Endodermal cell (in vitro differentiated cells): ENCODE data around the gene HMG20B. TPM values are rescaled to one million over a fixed set of nuclear protein-coding genes. Genes with fewer than 3 reads are reported as not detected.

Source experiments
- DNase-seq: peaks from one replicate; pipeline ENCODE4 v3.0.0-alpha.2; 2017
- H3K27ac ChIP-seq: 2 replicates; pipeline ENCODE4 v1.5.1; 2013; ENCODE audit warnings: mild to moderate bottlenecking, low read depth, low read length, moderate library complexity
- H3K27me3 ChIP-seq: 2 replicates; pipeline ENCODE4 v1.6.1; 2013; ENCODE audit warnings: mild to moderate bottlenecking, low read length, moderate library complexity; ENCODE audit not compliant: insufficient read depth, control insufficient read depth, poor library complexity, severe bottlenecking
- H3K36me3 ChIP-seq: 2 replicates; pipeline ENCODE4 v1.7.0; 2013; ENCODE audit warnings: mild to moderate bottlenecking, low read length, moderate library complexity; ENCODE audit not compliant: control insufficient read depth, insufficient read depth
- H3K4me1 ChIP-seq: one replicate; pipeline ENCODE4 v1.7.0; 2013; ENCODE audit warnings: low read length; ENCODE audit not compliant: control insufficient read depth, insufficient read depth
- H3K4me3 ChIP-seq: 2 replicates; pipeline ENCODE4 v1.5.1; 2013; ENCODE audit warnings: mild to moderate bottlenecking, low read length, moderate library complexity
- H3K9ac ChIP-seq: 2 replicates; pipeline ENCODE4 v1.6.1; 2013; ENCODE audit warnings: mild to moderate bottlenecking, low read length, moderate library complexity; ENCODE audit not compliant: poor library complexity, severe bottlenecking; ENCODE audit errors: extremely low read depth
- H3K9me3 ChIP-seq: 2 replicates; pipeline ENCODE4 v1.6.1; 2013; ENCODE audit warnings: mild to moderate bottlenecking, low read length, moderate library complexity; ENCODE audit not compliant: control insufficient read depth
- H3K27ac Mint-ChIP-seq: 2 replicates; pipeline ENCODE4 v1.8.0; 2020; ENCODE audit warnings: mixed read lengths
- H3K27me3 Mint-ChIP-seq: 2 replicates; pipeline ENCODE4 v1.8.0; 2021; ENCODE audit warnings: mild to moderate bottlenecking, mixed read lengths; ENCODE audit not compliant: insufficient read depth
- H3K36me3 Mint-ChIP-seq: 2 replicates; pipeline ENCODE4 v1.8.0; 2020; ENCODE audit warnings: low read depth, mixed read lengths
- H3K4me1 Mint-ChIP-seq: 2 replicates; pipeline ENCODE4 v1.8.0; 2020; ENCODE audit warnings: mixed read lengths
- H3K4me3 Mint-ChIP-seq: 2 replicates; pipeline ENCODE4 v1.8.0; 2020; ENCODE audit warnings: mild to moderate bottlenecking, moderate library complexity, mixed read lengths
- H3K9me3 Mint-ChIP-seq: 2 replicates; pipeline ENCODE4 v1.8.0; 2020; ENCODE audit warnings: mild to moderate bottlenecking, mixed read lengths
- WGBS, 2 experiments: methylation state at CpG; one replicate each; pipeline versions ENCODE4 v1.1.5 to v1.1.7; 2013; ENCODE audit warnings: missing lambda C conversion rate in 2 of 2, mixed read lengths in 1 of 2; ENCODE audit not compliant: insufficient coverage in 1 of 2, insufficient read length in 1 of 2; 5-methylcytosine and 5-hydroxymethylcytosine counted together
- total RNA-seq, 2 donors: library from RNA; stranded (reverse); fragmentation: NEBNext Ultra II Directional in 1 of 2; extraction: Animal tissue kit (Norgen Biotek cat#: 25700) in 1 of 2; gene quantifications; 2 replicates in 1 of 2; 3 replicates in 1 of 2; pipeline ENCODE4 v1.2.1, GENCODE V29; 2021
- TF ChIP-seq, protein P1 (sequence below): fragments of 200-600 bp; sonication (generic); conservative IDR thresholded peaks from 2 replicates; pipeline ENCODE4 v1.5.0; 2021; ENCODE audit warnings: antibody characterized with exemption, mild to moderate bottlenecking

HMG20B gene
- total RNA-seq, 2 donors from 2014 or later = 80.7 to 102 TPM

DNA sequence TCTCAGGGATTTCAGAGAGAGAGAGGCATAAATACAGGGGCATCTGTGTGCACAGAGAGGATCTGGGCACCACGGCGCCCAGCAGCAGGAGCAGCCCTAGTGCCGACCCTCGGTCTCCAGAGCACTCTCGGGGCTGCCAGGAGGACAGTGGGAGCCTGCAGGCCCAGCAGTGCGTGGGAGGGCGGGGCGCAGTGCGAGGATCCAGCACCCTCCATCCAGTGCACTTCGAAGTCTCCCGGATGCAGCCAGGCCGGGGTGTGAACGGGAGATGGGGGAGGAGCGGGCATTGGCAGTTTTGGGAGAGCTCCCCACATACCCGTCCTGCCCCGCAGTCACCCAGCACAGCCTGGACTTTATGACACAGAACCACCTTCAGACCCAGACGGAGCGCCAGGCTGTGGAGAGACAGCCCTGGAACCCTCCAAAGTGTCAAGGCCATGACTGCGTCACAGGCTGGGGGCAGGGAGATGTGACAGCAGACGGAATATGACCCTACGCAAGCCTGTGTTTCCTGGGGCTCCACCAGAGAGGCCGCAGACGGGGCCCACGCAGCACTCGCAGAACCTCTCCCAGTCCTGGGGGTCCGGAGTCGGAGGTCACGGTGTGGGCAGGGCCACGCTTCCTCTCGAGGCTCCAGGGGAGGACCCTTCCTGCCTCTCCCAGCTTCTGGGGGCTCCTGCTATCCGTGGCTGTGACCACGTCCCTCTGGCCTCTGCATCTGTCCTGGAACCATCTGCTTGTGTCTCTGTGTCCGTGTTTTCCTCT is 48.5 kb upstream of the HMG20B start:
- no peak overlapping the region for H3K4me3 Mint-ChIP-seq
- Histone ChIP-seq H3K4me1 (no peaks in the 10 kb centered on the region), H3K9ac (no peak overlapping the region), H3K27ac (no peak overlapping the region), H3K27me3 (no peaks in the 10 kb centered on the region), H3K9me3 (no peaks in the 10 kb centered on the region), H3K36me3 (peaks cover 35% of the 10 kb centered on the region), H3K4me3 (no peak overlapping the region)
- no peaks in the 10 kb centered on the region for H3K9me3 Mint-ChIP-seq
- DNase-seq = no peak
- peaks cover 30% of the 10 kb centered on the region for H3K36me3 Mint-ChIP-seq
- H3K4me1 Mint-ChIP-seq = no peaks in the 10 kb centered on the region
- 93 to 95% methylated on average over 25 to 33 of the region's 33 CpGs for WGBS, 2 experiments
- TF ChIP-seq, protein P1, sequence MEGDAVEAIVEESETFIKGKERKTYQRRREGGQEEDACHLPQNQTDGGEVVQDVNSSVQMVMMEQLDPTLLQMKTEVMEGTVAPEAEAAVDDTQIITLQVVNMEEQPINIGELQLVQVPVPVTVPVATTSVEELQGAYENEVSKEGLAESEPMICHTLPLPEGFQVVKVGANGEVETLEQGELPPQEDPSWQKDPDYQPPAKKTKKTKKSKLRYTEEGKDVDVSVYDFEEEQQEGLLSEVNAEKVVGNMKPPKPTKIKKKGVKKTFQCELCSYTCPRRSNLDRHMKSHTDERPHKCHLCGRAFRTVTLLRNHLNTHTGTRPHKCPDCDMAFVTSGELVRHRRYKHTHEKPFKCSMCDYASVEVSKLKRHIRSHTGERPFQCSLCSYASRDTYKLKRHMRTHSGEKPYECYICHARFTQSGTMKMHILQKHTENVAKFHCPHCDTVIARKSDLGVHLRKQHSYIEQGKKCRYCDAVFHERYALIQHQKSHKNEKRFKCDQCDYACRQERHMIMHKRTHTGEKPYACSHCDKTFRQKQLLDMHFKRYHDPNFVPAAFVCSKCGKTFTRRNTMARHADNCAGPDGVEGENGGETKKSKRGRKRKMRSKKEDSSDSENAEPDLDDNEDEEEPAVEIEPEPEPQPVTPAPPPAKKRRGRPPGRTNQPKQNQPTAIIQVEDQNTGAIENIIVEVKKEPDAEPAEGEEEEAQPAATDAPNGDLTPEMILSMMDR = no peak
- peak overlapping the region; percentile 49 for H3K27ac Mint-ChIP-seq
- no peaks in the 10 kb centered on the region for H3K27me3 Mint-ChIP-seq

- Histone ChIP-seq H3K4me1 (no peaks in the 10 kb centered on the region), H3K36me3 (peaks cover 35% of the 10 kb centered on the region), H3K27ac (no peak overlapping the region), H3K9ac (no peak overlapping the region), H3K27me3 (no peaks in the 10 kb centered on the region), H3K9me3 (no peaks in the 10 kb centered on the region), H3K4me3 (no peak overlapping the region)
- no peaks in the 10 kb centered on the region for H3K4me1 Mint-ChIP-seq
- no peak overlapping the region for H3K27ac Mint-ChIP-seq
- DNase-seq = no peak
- H3K9me3 Mint-ChIP-seq = no peaks in the 10 kb centered on the region
- TF ChIP-seq, protein P1 = no peak
- peaks cover 30% of the 10 kb centered on the region for H3K36me3 Mint-ChIP-seq
- no peaks in the 10 kb centered on the region for H3K27me3 Mint-ChIP-seq
- WGBS, 2 experiments = 94 to 99% methylated on average over 14 to 19 of the region's 20 CpGs
- H3K4me3 Mint-ChIP-seq = no peak overlapping the region
Observed at GRCh38 chr19:3524904-3525451, 47.8 kb upstream of the HMG20B start.

GRCh38 chr19:3526507-3527237 is 46.1 kb upstream of the HMG20B start:
- no peak overlapping the region for H3K4me3 Mint-ChIP-seq
- 95 to 98% methylated on average over 18 to 28 of the region's 28 CpGs for WGBS, 2 experiments

More at GRCh38 chr19:3526507-3527237, 46.1 kb upstream of the HMG20B start:
- no peaks in the 10 kb centered on the region for H3K27me3 Mint-ChIP-seq
- no peak overlapping the region for H3K4me3 ChIP-seq
- no peak for DNase-seq
- peaks cover 30% of the 10 kb centered on the region for H3K36me3 Mint-ChIP-seq
- no peaks in the 10 kb centered on the region for H3K9me3 Mint-ChIP-seq
- H3K9me3 ChIP-seq = no peaks in the 10 kb centered on the region
- H3K36me3 ChIP-seq = peaks cover 27% of the 10 kb centered on the region
- no peak overlapping the region for H3K27ac ChIP-seq
- H3K27me3 ChIP-seq = no peaks in the 10 kb centered on the region
- no peak overlapping the region for H3K27ac Mint-ChIP-seq
- no peaks in the 10 kb centered on the region for H3K4me1 Mint-ChIP-seq
- H3K4me1 ChIP-seq = no peaks in the 10 kb centered on the region
- TF ChIP-seq, protein P1 = peak; percentile 66
- no peak overlapping the region for H3K9ac ChIP-seq
